ENCODE measurements around the gene GDPD5.

Gene GDPD5

GRCh38 chr11:75558939-75559843 lies 33.5 kb upstream of the GDPD5 start:
- peak; percentile 79 for DNase-seq (ENCODE audit: low read depth)

- DNase-seq (ENCODE audit: low read depth) = peak; percentile 93
Observed at GRCh38 chr11:75557666-75558494, 32.1 kb upstream of the GDPD5 start.

GRCh38 chr11:75556275-75556674 lies 30.5 kb upstream of the GDPD5 start:
- DNase-seq (ENCODE audit: low read depth) = no peak

- DNase-seq (ENCODE audit: low read depth) = no peak
Observed at GRCh38 chr11:75555079-75555811, 29.5 kb upstream of the GDPD5 start.

GRCh38 chr11:75554258-75555022 lies 28.7 kb upstream of the GDPD5 start:
- DNase-seq (ENCODE audit: low read depth) = peak; percentile 99

- DNase-seq (ENCODE audit: low read depth) = no peak
Observed at GRCh38 chr11:75553889-75554257, 28.1 kb upstream of the GDPD5 start.

- no peak for DNase-seq (ENCODE audit: low read depth)
Observed at GRCh38 chr11:75553182-75553581, 27.4 kb upstream of the GDPD5 start.

GRCh38 chr11:75549370-75549958 lies 23.7 kb upstream of the GDPD5 start:
- no peak for DNase-seq (ENCODE audit: low read depth)

- DNase-seq (ENCODE audit: low read depth) = no peak
Observed at GRCh38 chr11:75548595-75549272, 23.0 kb upstream of the GDPD5 start.

GRCh38 chr11:75547617-75548058 lies 21.9 kb upstream of the GDPD5 start:
- DNase-seq (ENCODE audit: low read depth) = peak; percentile 52

- no peak for DNase-seq (ENCODE audit: low read depth)
Observed at GRCh38 chr11:75547177-75547576, 21.4 kb upstream of the GDPD5 start.

GRCh38 chr11:75543806-75544205 lies 18.1 kb upstream of the GDPD5 start:
- no peak for DNase-seq (ENCODE audit: low read depth)

- no peak for DNase-seq (ENCODE audit: low read depth)
Observed at GRCh38 chr11:75542088-75542438, 16.3 kb upstream of the GDPD5 start.

GRCh38 chr11:75541193-75542087 lies 15.7 kb upstream of the GDPD5 start:
- no peak for DNase-seq (ENCODE audit: low read depth)

GRCh38 chr11:75539459-75540334 lies 14.0 kb upstream of the GDPD5 start:
- no peak for DNase-seq (ENCODE audit: low read depth)

- no peak for DNase-seq (ENCODE audit: low read depth)
Observed at GRCh38 chr11:75538150-75538942, 12.6 kb upstream of the GDPD5 start.

- DNase-seq (ENCODE audit: low read depth) = no peak
Observed at GRCh38 chr11:75537740-75538139, 12.0 kb upstream of the GDPD5 start.

Data from iris pigment epithelial cell (primary cell).